ENCODE measurements around the gene MYO6. TPM values are rescaled to one million over a fixed set of nuclear protein-coding genes. Genes with fewer than 3 reads are reported as not detected.

Gene MYO6
- total RNA-seq, 2 experiments from 2014 or later: 6.1 to 6.4 TPM

- ChIA-PET POLR2A (no interaction called here), CTCF (no interaction called here)
- Mint-ChIP-seq H3K4me3 (no peak overlapping the region), H3K9me3 (no peaks in the 10 kb centered on the region), H3K36me3 (peaks cover 2% of the 10 kb centered on the region), H3K4me1 (ENCODE audit: low read depth) (no peaks in the 10 kb centered on the region), H3K27ac (no peak overlapping the region), H3K27me3 (no peaks in the 10 kb centered on the region)
- no peak for DNase-seq
- intact Hi-C loops (cut with micrococcal nuclease): no loop called here
Observed at GRCh38 chr6:75812560-75812959, 63.5 kb downstream of the MYO6 start.

- Mint-ChIP-seq H3K36me3 (peaks cover 2% of the 10 kb centered on the region), H3K4me1 (ENCODE audit: low read depth) (no peaks in the 10 kb centered on the region), H3K27ac (no peak overlapping the region), H3K27me3 (no peaks in the 10 kb centered on the region), H3K4me3 (no peak overlapping the region), H3K9me3 (no peaks in the 10 kb centered on the region)
- ChIA-PET CTCF (no interaction called here), POLR2A (no interaction called here)
- DNase-seq: no peak
- intact Hi-C loops (cut with micrococcal nuclease): no loop called here
Observed at GRCh38 chr6:75813476-75814250, 64.6 kb downstream of the MYO6 start.

DNA sequence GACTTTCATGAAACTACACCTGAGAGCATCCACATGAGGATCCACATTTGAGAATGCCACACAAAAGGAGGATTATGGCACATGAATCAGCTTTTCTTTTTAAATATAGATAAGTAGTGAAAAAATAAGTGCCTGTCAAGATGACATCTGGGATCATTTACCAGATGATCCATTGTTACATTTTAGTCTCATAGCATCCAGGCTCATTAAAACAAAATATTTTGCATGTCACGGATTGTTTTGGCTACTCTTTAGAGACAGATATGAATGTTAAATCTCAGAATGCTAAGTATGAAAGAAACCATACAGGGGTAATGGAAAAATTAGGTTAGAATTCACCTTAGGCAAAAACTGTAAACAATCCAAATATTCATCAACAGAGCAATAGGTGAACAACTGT, 66.7 kb downstream of the MYO6 start:
- H3K36me3 Mint-ChIP-seq: peaks cover 2% of the 10 kb centered on the region
- DNase-seq: no peak
- H3K9me3 Mint-ChIP-seq: no peaks in the 10 kb centered on the region
- no peak overlapping the region for H3K4me3 Mint-ChIP-seq
- intact Hi-C loops (cut with micrococcal nuclease): no loop called here
- CTCF ChIA-PET: no interaction called here
- POLR2A ChIA-PET: no interaction called here
- H3K27me3 Mint-ChIP-seq: no peaks in the 10 kb centered on the region
- H3K4me1 Mint-ChIP-seq (ENCODE audit: low read depth): no peaks in the 10 kb centered on the region
- H3K27ac Mint-ChIP-seq: no peak overlapping the region

- Mint-ChIP-seq H3K36me3 (no peaks in the 10 kb centered on the region), H3K9me3 (no peaks in the 10 kb centered on the region), H3K4me1 (ENCODE audit: low read depth) (no peaks in the 10 kb centered on the region), H3K27ac (no peak overlapping the region), H3K4me3 (no peak overlapping the region), H3K27me3 (no peaks in the 10 kb centered on the region)
- POLR2A ChIA-PET: no interaction called here
- CTCF ChIA-PET: no interaction called here
- intact Hi-C loops (cut with micrococcal nuclease): no loop called here
- DNase-seq: no peak
Observed at GRCh38 chr6:75818098-75818855, 69.2 kb downstream of the MYO6 start.

DNA sequence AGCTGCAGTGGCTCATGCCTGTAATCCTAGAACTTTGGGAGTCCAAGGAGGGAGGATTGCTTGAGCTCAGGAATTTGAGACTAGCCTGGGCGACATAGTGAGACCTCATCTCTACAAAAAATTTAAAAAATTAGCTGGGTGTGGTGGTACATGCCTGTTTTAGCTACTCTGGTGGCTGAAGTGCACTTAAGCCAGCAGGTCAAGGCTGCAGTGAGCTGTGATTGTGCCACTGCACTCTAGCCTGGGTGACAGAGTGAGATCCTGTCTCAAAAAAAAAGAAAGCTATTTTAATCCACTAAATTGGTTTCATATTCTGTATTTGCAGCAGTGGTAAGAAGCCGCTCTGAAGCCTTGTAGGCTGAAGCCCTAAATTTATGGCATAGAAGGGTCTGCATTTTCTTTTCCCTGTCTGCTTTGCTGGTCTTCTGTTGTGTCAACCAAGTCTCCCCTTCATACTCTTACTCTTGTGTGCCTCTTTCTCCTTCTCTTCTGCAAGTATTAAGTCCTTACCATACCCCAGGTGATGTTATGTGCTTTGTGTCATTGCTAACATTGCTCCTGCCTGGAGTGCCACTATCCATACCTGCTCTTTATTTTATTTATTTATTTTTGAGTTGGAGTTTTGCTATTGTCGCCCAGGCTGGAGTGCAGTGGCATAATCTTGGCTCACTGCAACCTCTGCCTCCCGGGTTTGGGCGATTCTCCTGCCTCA, 70.9 kb downstream of the MYO6 start:
- no peaks in the 10 kb centered on the region for H3K36me3 Mint-ChIP-seq
- no peaks in the 10 kb centered on the region for H3K4me1 Mint-ChIP-seq (ENCODE audit: low read depth)
- H3K9me3 Mint-ChIP-seq: no peaks in the 10 kb centered on the region
- H3K27ac Mint-ChIP-seq: no peak overlapping the region
- ChIA-PET CTCF (no interaction called here), POLR2A (no interaction called here)
- DNase-seq: no peak
- H3K27me3 Mint-ChIP-seq: no peaks in the 10 kb centered on the region
- H3K4me3 Mint-ChIP-seq: no peak overlapping the region
- intact Hi-C loops (cut with micrococcal nuclease): no loop called here

- H3K4me1 Mint-ChIP-seq (ENCODE audit: low read depth): no peaks in the 10 kb centered on the region
Observed at GRCh38 chr6:75824160-75824559, 75.1 kb downstream of the MYO6 start.

GRCh38 chr6:75827163-75827562, 78.1 kb downstream of the MYO6 start:
- Mint-ChIP-seq H3K27me3 (no peaks in the 10 kb centered on the region), H3K4me3 (no peak overlapping the region), H3K36me3 (no peaks in the 10 kb centered on the region), H3K9me3 (no peaks in the 10 kb centered on the region), H3K27ac (no peak overlapping the region), H3K4me1 (ENCODE audit: low read depth) (peaks cover 12% of the 10 kb centered on the region)
- intact Hi-C loops (cut with micrococcal nuclease): no loop called here
- no peak for DNase-seq
- CTCF ChIA-PET: interaction anchor here (0.6 kb wide), 1 partner anchor 81 kb away, joined by 4 read pairs; no protein-coding TSS in a partner anchor
- POLR2A ChIA-PET: no interaction called here

More at GRCh38 chr6:75824160-75824559, 75.1 kb downstream of the MYO6 start:
- Mint-ChIP-seq H3K27ac (no peak overlapping the region), H3K36me3 (no peaks in the 10 kb centered on the region), H3K9me3 (no peaks in the 10 kb centered on the region), H3K4me3 (no peak overlapping the region), H3K27me3 (no peaks in the 10 kb centered on the region)
- POLR2A ChIA-PET: no interaction called here
- DNase-seq: no peak
- intact Hi-C loops (cut with micrococcal nuclease): no loop called here
- CTCF ChIA-PET: no interaction called here

GRCh38 chr6:75830959-75831885, 82.2 kb downstream of the MYO6 start:
- CTCF ChIA-PET: interaction anchor here (0.6 to 2.0 kb wide), 4 partner anchors 23 to 102 kb away, joined by 3 to 9 read pairs (median 6); no protein-coding TSS in a partner anchor
- no peaks in the 10 kb centered on the region for H3K27me3 Mint-ChIP-seq
- H3K4me3 Mint-ChIP-seq: no peak overlapping the region
- H3K36me3 Mint-ChIP-seq: peaks cover 3% of the 10 kb centered on the region
- H3K9me3 Mint-ChIP-seq: no peaks in the 10 kb centered on the region
- peak overlapping the region; percentile 39 for H3K27ac Mint-ChIP-seq
- DNase-seq: peak; percentile 54
- intact Hi-C loops (cut with micrococcal nuclease): loop anchor here (1.0 to 5.0 kb wide), 6 partner anchors 49 to 549 kb away; partner anchors contain the start of genes SENP6 and TMEM30A
- POLR2A ChIA-PET: interaction anchor here (0.6 kb wide), 1 partner anchor 11 kb away, joined by 3 read pairs; no protein-coding TSS in a partner anchor
- H3K4me1 Mint-ChIP-seq (ENCODE audit: low read depth): peaks cover 12% of the 10 kb centered on the region

- intact Hi-C loops (cut with micrococcal nuclease): loop anchor here (5.0 kb wide), 1 partner anchor 552 kb away; the partner anchor contains the start of gene TMEM30A
- no peak overlapping the region for H3K27ac Mint-ChIP-seq
- H3K36me3 Mint-ChIP-seq: peaks cover 3% of the 10 kb centered on the region
- H3K4me3 Mint-ChIP-seq: no peak overlapping the region
- ChIA-PET POLR2A (no interaction called here), CTCF (no interaction called here)
- DNase-seq: no peak
- no peaks in the 10 kb centered on the region for H3K9me3 Mint-ChIP-seq
- peaks cover 12% of the 10 kb centered on the region for H3K4me1 Mint-ChIP-seq (ENCODE audit: low read depth)
- no peaks in the 10 kb centered on the region for H3K27me3 Mint-ChIP-seq
Observed at GRCh38 chr6:75834447-75834846, 85.4 kb downstream of the MYO6 start.

DNA sequence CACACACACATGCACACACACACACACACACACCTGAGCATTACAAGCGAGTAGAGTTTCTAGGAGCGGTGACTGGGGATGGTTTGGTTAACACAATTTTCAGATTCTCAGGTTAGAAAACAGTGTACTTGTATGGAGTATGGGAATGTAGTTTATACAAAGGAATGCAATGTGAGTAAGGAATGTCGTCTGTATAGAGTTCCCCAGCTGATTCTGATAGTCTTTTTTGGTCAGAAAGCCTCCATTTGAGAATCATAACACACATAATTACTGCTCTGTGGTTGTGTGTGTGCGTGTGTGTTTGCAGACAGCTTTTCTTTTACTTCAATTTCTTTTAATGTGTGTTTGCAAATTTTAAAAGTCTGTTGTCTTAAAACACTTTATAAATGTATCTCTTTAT, 93.2 kb downstream of the MYO6 start:
- intact Hi-C loops (cut with micrococcal nuclease): no loop called here
- DNase-seq: no peak
- Mint-ChIP-seq H3K4me3 (no peak overlapping the region), H3K27me3 (no peaks in the 10 kb centered on the region), H3K27ac (no peak overlapping the region), H3K36me3 (no peaks in the 10 kb centered on the region), H3K4me1 (ENCODE audit: low read depth) (no peaks in the 10 kb centered on the region), H3K9me3 (no peaks in the 10 kb centered on the region)
- CTCF ChIA-PET: interaction anchor here (1.3 kb wide), 1 partner anchor 93 kb away, joined by 3 read pairs; no protein-coding TSS in a partner anchor
- POLR2A ChIA-PET: interaction anchor here (0.7 kb wide), 1 partner anchor 11 kb away, joined by 3 read pairs; no protein-coding TSS in a partner anchor

DNA sequence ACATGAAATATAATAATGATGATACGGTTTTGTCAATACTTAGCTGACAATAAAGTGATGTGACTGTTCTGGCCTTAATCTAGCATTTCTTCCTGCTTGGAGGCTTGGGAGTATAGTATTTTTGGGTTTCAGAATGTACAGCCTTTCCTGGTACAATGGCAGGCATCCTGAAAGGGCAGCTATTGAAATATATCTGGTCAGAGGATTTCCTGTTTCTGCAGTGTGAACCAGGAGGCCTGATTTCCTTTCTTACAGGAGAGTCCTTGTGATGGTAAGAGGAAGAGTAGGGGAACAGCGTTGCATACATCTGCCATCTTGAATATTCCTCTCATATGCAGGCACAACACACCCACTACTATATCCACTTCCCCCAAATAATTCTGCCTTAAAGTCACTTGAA, 93.7 kb downstream of the MYO6 start:
- no peaks in the 10 kb centered on the region for H3K36me3 Mint-ChIP-seq
- no peaks in the 10 kb centered on the region for H3K27me3 Mint-ChIP-seq
- no peak for DNase-seq
- H3K4me1 Mint-ChIP-seq (ENCODE audit: low read depth): no peaks in the 10 kb centered on the region
- intact Hi-C loops (cut with micrococcal nuclease): no loop called here
- no peak overlapping the region for H3K4me3 Mint-ChIP-seq
- H3K27ac Mint-ChIP-seq: no peak overlapping the region
- no peaks in the 10 kb centered on the region for H3K9me3 Mint-ChIP-seq
- POLR2A ChIA-PET: no interaction called here
- CTCF ChIA-PET: interaction anchor here (1.3 kb wide), 1 partner anchor 92 kb away, joined by 3 read pairs; no protein-coding TSS in a partner anchor
